Stimulated activated CD8-positive, alpha-beta memory T cell treated with anti-CD3 and anti-CD28 coated beads, Interleukin-15, amount 100 ng/mL, for 4 hours (primary cell): ENCODE measurements around the gene FAM3A.
"Not testable (repeated sequence)": the region's sequence is repeated elsewhere in the genome, so short reads cannot be mapped to it uniquely, and the experiment has no call there.

Source experiments
- DNase-seq, 2 donors: peaks; one replicate each; pipeline ENCODE4 v3.0.0-alpha.2; 2020; ENCODE audit warnings: low read depth in 2 of 2

The FAM3A gene

DNA sequence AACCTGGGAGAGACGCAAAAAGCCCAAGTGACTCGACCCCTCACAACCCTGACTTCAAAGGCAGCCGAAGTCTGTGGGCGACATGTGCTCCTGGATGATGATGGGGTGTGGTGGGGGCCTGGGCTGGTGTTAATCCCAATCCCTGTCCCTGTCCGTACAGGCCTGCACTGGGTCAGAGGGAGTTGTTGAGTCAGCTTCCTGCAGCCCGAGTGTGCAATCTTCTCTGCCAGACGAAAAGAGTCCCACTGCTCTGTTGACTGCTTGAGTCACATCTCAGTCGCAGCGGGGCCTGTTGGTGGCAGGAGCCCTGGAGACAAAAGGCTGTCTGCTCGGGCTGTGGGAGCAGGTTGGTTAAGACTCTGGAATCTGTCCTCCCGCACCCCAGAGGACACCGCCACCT lies 10.3 kb downstream of the FAM3A start:
- no peak for DNase-seq

- no peak for DNase-seq
Observed at GRCh38 chrX:154502989-154503388, 13.0 kb downstream of the FAM3A start.

GRCh38 chrX:154502098-154502497 lies 13.9 kb downstream of the FAM3A start:
- DNase-seq, result no peak

DNA sequence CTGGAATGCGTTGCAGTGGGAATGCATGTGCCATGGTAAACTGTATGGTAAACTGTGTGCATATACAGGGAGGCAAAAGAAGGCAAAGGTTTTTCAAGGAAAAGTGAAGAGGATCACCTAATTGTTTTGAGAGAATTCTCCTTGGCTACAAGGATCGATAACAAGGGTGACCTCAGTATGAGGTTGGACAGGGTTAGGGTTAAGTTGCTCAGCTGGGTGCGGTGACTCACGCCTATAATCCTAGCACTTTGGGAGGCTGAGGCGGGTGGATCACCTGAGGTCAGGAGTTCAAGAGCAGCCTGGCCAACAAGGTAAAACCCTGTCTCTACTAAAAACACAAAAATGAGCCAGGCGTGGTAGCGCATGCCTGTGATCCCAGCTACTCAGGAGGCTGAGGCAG lies 14.6 kb downstream of the FAM3A start:
- DNase-seq, result not testable (repeated sequence)

DNA sequence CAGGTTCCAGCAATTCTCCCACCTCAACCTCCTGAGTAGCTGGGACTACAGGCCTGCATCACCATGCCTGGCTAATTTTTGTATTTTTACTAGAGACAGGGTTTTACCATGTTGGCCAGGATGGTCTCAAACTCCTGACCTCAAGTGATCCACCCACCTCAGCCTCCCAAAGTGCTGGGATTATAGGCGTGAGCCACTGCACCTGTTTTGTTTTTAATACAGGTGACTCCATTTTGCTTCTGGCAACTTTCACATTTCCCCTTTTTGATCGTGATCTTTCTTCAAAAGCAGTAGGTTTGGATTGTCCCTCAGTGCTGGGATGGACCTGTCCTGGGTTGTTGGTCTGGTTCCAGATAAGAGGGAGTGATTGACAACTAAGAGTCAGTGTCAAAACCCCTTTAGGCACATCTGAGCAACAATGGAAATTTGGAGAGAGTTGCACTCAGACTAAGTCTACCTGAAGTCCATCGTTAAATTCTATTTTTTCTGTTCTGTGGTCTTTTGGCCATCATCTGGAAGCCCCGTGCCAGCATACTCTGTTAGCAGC lies 19.4 kb downstream of the FAM3A start:
- not testable (repeated sequence) for DNase-seq

DNA sequence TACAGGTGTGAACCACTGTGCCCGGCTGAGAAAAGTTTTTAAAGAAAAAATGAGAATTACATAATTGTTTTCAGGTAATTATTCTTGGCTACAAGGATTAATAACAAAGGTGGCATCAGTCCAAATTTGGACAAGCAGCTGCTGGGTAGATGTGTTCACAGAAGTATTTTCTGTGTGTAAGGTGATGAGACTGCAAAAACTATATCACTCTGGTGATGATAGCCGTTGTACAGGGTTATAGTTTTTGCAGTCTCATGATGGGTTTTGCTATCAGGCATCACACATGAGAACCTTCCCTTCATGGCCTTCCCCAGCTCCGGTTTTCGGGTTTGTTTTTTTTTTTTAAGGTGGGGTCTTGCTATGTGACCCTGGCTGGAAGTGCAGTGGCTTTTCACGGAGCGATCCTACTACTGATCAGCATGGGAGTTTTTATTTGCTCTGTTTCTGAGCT lies 20.5 kb downstream of the FAM3A start:
- DNase-seq, result no peak

- no peak for DNase-seq
Observed at GRCh38 chrX:154494715-154495114, 21.3 kb downstream of the FAM3A start.

- DNase-seq, result peak; percentile 75 to 76
Observed at GRCh38 chrX:154490414-154491083, 25.5 kb downstream of the FAM3A start, which contains the start of gene SLC10A3. Gene SLC10A3 (minus strand): TSS chrX:154490629. CDS start chrX:154488940, 1,689 bp downstream.

GRCh38 chrX:154490021-154490413 lies 26.0 kb downstream of the FAM3A start:
- DNase-seq, result no peak

DNA sequence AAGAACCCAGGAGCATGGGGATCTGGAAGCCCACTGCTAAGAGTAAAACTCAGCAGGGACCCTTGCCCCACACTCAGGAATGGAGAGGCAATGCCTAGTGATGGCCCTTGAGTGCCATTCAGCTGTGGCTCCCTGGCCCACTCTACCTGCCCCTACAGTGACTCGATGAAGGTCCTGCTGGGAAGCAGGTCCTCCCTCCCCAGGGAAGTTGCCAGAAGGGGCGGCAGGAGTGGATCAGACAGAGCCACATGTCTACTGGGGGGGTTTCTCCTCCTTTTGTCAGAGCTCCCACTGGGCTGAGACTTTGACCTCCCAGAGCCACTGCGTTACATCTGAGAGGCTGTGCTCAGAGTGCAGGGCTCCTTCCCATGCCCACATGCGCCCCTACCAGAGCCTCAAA lies 26.9 kb downstream of the FAM3A start:
- no peak for DNase-seq

DNA sequence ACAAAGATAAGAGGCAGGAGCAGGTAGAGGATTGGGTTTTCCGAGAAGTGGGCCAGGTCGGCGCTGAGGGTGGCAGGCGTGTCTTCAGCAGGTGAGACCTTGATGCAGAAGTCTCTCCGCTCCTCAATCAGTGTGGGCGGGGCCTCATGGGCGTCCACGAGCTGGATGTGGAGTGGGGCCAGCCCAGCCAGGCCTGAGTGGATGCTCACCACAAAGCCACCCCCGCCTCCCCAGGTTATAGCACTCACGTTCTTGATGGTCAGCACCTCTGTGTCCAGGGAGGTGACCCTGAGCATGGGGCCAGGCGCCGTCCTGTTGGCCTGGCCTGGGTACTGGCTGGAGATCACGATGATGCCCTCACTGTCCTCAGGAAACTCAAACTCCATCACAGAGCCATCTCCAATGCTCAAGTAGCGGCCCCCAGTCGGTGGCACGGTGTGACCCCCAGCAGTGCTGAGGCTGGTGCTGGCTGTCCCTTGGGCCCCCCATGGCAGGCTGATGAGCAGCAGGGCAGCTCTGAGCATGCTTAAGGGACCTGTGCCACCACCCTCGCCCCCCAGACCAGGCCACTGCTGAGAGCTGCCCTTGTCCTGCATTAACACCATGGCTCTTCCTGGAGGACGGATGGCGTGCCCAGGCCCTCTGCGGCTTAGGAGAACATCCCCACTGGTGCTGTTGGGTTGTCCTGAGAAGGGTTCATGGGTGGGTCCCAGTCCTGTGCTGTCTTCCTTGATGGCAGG lies 27.5 kb downstream of the FAM3A start:
- DNase-seq, result no peak

DNA sequence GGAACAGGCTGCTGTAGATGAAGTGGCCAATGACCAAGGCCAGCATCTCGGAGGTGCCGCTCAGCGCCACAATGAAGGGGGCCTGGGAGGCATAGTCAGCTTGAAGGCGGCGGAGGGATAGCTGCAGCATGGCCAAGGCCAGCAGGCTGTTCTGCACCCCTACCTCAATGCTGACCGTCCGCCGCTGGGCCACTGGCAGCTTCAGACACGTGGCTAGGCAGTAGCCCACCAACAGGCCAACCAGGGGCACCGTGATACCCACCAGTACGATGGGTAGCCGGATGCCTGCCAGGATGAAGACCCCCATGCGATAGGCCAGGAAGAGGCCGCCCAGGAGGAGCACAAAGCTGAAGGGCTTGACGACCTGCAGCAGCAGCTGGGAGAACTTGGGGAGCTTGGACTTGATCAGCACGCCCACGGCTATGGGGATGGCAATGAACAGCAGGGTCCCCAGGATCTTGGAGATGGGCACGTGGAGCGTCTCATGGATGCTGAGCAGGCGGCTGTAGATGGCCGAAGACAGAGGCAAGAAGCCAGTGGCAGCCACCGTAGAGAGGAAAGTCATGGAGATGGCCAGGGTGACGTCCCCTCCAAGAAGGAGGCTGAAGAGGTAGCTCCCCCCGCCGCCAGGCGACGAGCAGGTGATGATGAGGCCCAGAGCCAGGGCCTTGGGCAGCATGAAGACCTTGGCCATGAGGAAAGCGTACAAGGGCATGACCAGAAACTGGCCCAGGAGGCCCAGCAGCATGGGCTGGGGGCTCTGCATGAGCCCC lies 28.3 kb downstream of the FAM3A start:
- no peak for DNase-seq

- peak in 1 of 2 donors; percentile 37 for DNase-seq
Observed at GRCh38 chrX:154486396-154487207, 29.4 kb downstream of the FAM3A start, which contains the start of gene UBL4A. Gene UBL4A (minus strand): TSS chrX:154486615. CDS start chrX:154486584, 31 bp downstream.

- no peak for DNase-seq
Observed at GRCh38 chrX:154486052-154486395, 30.0 kb downstream of the FAM3A start.

- no peak for DNase-seq
Observed at GRCh38 chrX:154485150-154486051, 30.6 kb downstream of the FAM3A start.

DNA sequence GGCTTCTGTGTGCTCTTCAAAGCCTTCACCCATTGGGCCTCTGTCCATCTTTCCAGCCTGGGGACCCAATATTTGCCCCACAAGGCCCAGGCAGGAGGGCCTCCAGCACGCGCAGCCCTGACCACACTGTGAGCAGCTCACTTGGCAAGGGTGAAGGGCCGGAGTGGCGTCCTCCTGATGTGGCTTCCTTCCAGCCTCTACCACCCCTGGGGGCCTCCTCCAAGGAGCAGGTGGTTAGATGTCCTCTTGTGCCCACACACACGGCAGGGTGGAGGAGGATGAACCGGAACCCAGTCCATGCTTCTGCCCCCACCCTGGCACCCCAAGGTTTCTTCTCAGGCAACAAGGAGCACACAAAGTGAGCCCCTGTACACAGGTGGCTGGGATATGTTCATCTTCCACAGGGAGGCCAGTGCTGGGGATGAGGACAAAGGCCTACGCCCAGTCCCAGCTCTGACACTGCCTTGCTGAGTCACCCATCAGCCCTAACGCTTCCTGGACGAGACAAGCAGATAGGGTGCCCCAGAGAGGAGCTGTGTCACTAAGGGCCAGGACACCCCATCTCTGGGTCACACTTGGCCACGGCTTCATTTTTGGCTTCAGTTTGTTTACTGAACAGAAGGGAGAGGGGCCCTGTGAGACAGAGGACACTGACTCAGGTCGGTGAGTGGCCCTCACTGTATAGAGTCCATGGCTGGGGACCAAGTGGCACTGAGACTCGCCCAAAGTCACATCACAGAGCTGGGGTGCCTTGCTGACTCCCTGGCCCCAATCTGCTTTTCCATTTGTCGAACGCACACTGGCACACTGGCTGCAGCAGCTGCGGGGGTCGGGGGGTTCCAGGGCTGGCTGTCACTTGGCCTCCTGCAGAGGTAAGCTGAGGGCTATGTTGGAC lies 31.5 kb downstream of the FAM3A start:
- DNase-seq, result no peak

DNA sequence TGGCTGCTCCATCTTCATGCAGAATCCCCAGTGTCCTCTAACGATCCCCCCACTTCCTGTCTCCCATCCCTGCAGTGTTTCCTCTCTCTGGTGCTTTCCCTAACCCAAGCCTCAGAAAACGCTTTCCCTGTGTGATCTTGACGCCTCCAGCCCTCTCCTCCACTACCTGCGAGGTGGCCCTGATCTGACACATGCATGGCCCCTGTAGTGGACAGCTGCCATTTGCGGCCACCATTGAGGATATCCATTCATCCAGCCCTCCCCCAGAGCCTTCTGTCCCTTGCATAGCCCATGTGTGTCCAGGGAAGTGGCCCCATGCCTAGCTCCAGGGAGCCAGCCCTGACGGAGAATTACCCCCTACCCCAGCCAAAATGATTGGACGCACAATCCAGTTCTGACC lies 32.7 kb downstream of the FAM3A start:
- no peak for DNase-seq

- DNase-seq, result no peak
Observed at GRCh38 chrX:154482786-154483185, 33.2 kb downstream of the FAM3A start.

DNA sequence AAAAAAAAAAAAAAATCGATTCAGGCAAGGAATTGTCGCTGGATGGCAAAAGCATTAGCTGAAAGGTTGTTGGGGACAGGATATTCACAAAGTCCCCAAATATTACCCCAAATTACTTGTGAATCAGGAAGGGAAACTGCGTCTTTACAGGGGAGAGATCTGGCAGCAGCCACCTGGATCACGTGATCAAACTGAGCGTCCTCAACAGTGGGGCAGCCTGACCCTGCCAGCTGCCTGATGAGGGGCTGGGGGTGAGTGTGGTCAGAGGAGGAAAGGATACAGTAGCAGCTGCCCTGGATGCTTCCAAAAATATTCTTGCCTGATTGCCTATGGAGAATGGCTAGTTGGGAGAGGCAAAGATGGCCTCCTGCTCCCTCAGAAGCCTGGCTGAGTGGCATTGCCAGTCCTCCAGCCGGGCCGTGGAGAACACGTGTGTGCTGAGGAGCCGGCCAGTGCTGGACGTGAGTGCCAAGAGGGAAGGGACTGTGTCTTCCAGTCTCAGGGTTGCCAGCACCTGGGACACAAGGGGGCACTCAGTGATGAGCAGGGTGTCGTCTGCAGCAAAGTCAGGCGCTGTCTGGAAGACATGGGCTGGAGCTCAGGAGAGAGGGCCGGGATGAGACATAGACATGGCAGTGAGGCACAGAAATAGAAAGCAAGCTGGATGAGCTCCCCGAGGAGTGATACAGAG lies 34.0 kb downstream of the FAM3A start:
- DNase-seq, result no peak
